ENCODE data around the gene NEK11. TPM values are rescaled to one million over a fixed set of nuclear protein-coding genes. Genes with fewer than 3 reads are reported as not detected.

Gene NEK11
- total RNA-seq, 2 donors from 2014 or later, result 0.20 to 6.0 TPM

- no peaks in the 10 kb centered on the region for H3K36me3 ChIP-seq (ENCODE audit: control insufficient read depth, insufficient read depth, low read length)
- no peaks in the 10 kb centered on the region for H3K9me3 Mint-ChIP-seq
- no peak overlapping the region for H3K9ac ChIP-seq (ENCODE audit: extremely low read depth, low read length, poor library complexity, severe bottlenecking)
- DNase-seq, result no peak
- no peak overlapping the region for H3K27ac Mint-ChIP-seq
- no peak overlapping the region for H3K4me3 Mint-ChIP-seq
- H3K4me1 Mint-ChIP-seq, result no peaks in the 10 kb centered on the region
- no peaks in the 10 kb centered on the region for H3K36me3 Mint-ChIP-seq (ENCODE audit: low read depth)
- no peak overlapping the region for H3K4me3 ChIP-seq (ENCODE audit: low read length)
- no peaks in the 10 kb centered on the region for H3K9me3 ChIP-seq (ENCODE audit: control insufficient read depth, low read length)
- no peak overlapping the region for H3K27ac ChIP-seq (ENCODE audit: low read depth, low read length)
- no peaks in the 10 kb centered on the region for H3K4me1 ChIP-seq (ENCODE audit: control insufficient read depth, insufficient read depth, low read length)
- TF ChIP-seq, protein P1, sequence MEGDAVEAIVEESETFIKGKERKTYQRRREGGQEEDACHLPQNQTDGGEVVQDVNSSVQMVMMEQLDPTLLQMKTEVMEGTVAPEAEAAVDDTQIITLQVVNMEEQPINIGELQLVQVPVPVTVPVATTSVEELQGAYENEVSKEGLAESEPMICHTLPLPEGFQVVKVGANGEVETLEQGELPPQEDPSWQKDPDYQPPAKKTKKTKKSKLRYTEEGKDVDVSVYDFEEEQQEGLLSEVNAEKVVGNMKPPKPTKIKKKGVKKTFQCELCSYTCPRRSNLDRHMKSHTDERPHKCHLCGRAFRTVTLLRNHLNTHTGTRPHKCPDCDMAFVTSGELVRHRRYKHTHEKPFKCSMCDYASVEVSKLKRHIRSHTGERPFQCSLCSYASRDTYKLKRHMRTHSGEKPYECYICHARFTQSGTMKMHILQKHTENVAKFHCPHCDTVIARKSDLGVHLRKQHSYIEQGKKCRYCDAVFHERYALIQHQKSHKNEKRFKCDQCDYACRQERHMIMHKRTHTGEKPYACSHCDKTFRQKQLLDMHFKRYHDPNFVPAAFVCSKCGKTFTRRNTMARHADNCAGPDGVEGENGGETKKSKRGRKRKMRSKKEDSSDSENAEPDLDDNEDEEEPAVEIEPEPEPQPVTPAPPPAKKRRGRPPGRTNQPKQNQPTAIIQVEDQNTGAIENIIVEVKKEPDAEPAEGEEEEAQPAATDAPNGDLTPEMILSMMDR (conservative IDR thresholded peaks at IDR 0.05), result no peak
- H3K27me3 Mint-ChIP-seq (ENCODE audit: insufficient read depth), result no peaks in the 10 kb centered on the region
- H3K27me3 ChIP-seq (ENCODE audit: control insufficient read depth, insufficient read depth, low read length, poor library complexity, severe bottlenecking), result no peaks in the 10 kb centered on the region
Observed at GRCh38 chr3:131067983-131068382, 41.3 kb downstream of the NEK11 start.

GRCh38 chr3:131072099-131072559, 45.5 kb downstream of the NEK11 start:
- no peak overlapping the region for H3K4me3 ChIP-seq (ENCODE audit: low read length)
- TF ChIP-seq, protein P1 (conservative IDR thresholded peaks at IDR 0.05), result no peak
- no peaks in the 10 kb centered on the region for H3K9me3 Mint-ChIP-seq
- H3K4me3 Mint-ChIP-seq, result no peak overlapping the region
- peaks cover 7% of the 10 kb centered on the region for H3K4me1 ChIP-seq (ENCODE audit: control insufficient read depth, insufficient read depth, low read length)
- H3K36me3 Mint-ChIP-seq (ENCODE audit: low read depth), result no peaks in the 10 kb centered on the region
- no peak for DNase-seq
- peaks cover 3% of the 10 kb centered on the region for H3K4me1 Mint-ChIP-seq
- H3K9me3 ChIP-seq (ENCODE audit: control insufficient read depth, low read length), result no peaks in the 10 kb centered on the region
- no peaks in the 10 kb centered on the region for H3K27me3 Mint-ChIP-seq (ENCODE audit: insufficient read depth)
- no peak overlapping the region for H3K27ac ChIP-seq (ENCODE audit: low read depth, low read length)
- H3K27me3 ChIP-seq (ENCODE audit: control insufficient read depth, insufficient read depth, low read length, poor library complexity, severe bottlenecking), result no peaks in the 10 kb centered on the region
- no peak overlapping the region for H3K9ac ChIP-seq (ENCODE audit: extremely low read depth, low read length, poor library complexity, severe bottlenecking)
- H3K36me3 ChIP-seq (ENCODE audit: control insufficient read depth, insufficient read depth, low read length), result no peaks in the 10 kb centered on the region
- no peak overlapping the region for H3K27ac Mint-ChIP-seq
- WGBS, 2 experiments (ENCODE audit: insufficient coverage in 1 of 2, insufficient read length in 1 of 2), result 88 to 90% methylated on average over 2 of the region's 2 CpGs

GRCh38 chr3:131072845-131073244, 46.2 kb downstream of the NEK11 start:
- no peaks in the 10 kb centered on the region for H3K9me3 ChIP-seq (ENCODE audit: control insufficient read depth, low read length)
- H3K27me3 ChIP-seq (ENCODE audit: control insufficient read depth, insufficient read depth, low read length, poor library complexity, severe bottlenecking), result no peaks in the 10 kb centered on the region
- H3K36me3 ChIP-seq (ENCODE audit: control insufficient read depth, insufficient read depth, low read length), result no peaks in the 10 kb centered on the region
- WGBS, 2 experiments (ENCODE audit: insufficient coverage in 1 of 2, insufficient read length in 1 of 2), result 91 to 100% methylated on average over 2 of the region's 2 CpGs
- Mint-ChIP-seq H3K4me1 (peaks cover 7% of the 10 kb centered on the region), H3K4me3 (no peak overlapping the region), H3K27ac (no peak overlapping the region), H3K36me3 (ENCODE audit: low read depth) (no peaks in the 10 kb centered on the region), H3K27me3 (ENCODE audit: insufficient read depth) (no peaks in the 10 kb centered on the region), H3K9me3 (no peaks in the 10 kb centered on the region)
- DNase-seq, result no peak
- TF ChIP-seq, protein P1 (conservative IDR thresholded peaks at IDR 0.05), result no peak
- H3K27ac ChIP-seq (ENCODE audit: low read depth, low read length), result no peak overlapping the region
- H3K9ac ChIP-seq (ENCODE audit: extremely low read depth, low read length, poor library complexity, severe bottlenecking), result no peak overlapping the region
- H3K4me1 ChIP-seq (ENCODE audit: control insufficient read depth, insufficient read depth, low read length), result peaks cover 12% of the 10 kb centered on the region
- no peak overlapping the region for H3K4me3 ChIP-seq (ENCODE audit: low read length)
